Amniotic stem cell (primary cell): ENCODE data around the gene DNAJC16.
"Not testable (repeated sequence)": the region's sequence is repeated elsewhere in the genome, so short reads cannot be mapped to it uniquely, and the experiment has no call there.

Experiments
- DNase-seq: peaks from one replicate; lab custom pipeline; 2025; lab: John Stamatoyannopoulos, UW

The DNAJC16 gene

DNA sequence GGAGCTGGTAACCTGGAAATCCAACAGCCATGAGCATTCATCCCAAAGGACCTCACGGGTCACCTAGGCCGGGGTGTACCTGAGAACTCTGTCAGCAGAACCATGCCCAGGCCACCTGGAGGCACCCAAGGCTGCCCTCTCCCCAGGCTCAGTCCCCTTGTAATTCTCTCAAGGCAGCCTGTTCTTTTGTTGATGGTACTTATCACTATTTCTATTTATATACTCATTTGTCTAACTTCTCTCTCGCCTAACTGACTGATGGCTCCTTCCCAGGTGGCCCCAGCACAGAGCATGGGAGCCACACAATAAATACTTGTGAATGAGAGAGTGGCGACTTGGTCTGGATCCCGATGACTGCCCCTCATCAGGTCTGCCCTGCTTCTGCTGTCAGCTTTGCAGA is 19.4 kb upstream of the DNAJC16 start:
- no peak for DNase-seq

DNA sequence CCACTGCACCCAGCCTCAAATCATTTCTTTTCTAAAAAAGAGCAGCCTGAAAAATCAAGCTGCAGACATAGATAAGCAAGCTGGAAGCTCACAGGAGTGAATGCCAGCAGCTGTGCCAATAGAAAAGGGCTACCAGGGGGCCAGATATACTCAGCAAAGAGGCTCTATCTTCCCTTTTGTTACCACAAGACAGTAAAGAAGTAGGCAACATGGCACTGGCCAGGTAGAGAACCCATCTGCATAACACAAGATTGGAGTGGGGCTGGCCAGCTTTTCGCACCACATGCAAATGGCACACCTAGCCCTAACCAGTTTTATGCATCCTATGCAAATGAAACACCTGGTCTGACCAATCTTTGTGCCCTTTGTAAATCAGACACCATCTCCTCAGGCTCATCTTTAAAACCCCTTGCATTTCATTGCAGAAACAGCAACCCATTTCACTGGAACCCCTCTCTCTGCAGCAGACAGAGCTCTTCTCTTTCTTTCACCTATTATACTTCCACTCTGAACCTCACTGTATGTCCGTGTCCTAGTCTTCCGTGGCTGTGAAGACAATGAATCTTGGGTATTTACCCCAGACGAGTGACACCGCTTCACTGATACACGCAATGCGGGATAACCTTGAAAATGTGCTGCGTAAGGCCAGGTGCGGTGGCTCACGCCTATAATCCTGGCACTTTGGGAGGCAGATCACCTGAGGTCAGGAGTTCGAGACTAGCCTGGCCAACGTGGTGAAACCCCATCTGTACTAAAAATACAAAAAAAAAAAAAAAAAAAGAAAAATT is 17.8 kb upstream of the DNAJC16 start:
- no peak for DNase-seq

GRCh38 chr1:15509586-15509985 is 17.1 kb upstream of the DNAJC16 start:
- no peak for DNase-seq

DNA sequence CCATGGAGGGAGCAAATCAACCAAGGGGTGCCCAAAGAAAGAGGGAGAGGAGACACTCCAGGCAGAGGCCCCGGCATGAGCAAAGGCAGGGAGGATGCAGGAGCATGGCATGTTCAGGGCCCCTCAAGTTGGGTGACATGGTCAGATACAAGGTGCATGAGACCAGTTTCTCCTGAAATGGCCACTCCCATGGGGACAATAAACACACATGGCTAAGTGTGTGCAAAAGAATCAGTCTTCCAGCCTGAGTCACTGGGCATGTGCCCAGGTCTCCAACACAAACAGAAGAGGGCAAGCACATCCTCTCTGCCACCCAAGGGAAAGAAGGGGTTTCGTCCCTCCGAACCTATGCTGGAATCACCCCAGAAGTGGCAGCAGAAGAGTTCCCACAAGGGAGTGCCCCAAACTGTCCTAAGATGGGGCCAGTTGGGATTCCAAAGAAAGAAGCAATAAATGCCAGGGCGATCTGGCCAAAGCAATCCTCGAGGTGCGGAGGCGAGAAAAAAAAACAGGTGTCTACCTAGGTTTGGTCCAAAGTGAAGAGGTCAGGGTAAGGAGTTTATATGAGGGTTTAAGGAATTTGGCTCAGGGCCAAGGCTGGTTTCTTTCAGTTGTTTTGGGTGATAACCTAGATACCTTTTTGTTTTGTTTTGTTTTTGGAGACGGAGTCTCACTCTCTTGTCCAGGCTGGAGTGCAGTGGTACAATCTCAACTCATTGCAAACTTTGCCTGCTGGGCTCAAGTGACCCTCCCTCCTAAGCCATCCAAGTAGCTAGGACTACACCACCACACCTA is 15.8 kb upstream of the DNAJC16 start:
- no peak for DNase-seq

DNA sequence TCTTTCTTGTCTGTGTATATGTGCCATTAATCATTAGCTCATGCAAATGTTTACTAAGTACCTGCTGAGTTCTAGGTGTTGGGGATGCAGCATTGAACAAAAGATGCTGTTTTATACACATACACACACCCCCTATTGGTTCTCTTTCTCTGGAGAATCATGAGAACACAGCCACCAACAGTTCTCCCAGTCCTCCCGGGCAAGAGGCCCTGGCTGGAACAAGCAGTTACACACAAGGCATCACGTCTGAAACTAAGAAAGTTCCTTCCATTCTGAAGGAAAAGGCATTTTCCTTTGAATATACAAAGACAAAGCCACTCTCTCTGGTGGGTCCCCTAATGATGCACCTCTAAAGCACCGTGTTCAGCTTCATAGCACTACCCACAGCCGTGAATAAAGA is 13.5 kb upstream of the DNAJC16 start:
- DNase-seq = no peak

- DNase-seq = no peak
Measured at GRCh38 chr1:15513919-15514318, 12.7 kb upstream of the DNAJC16 start.

DNA sequence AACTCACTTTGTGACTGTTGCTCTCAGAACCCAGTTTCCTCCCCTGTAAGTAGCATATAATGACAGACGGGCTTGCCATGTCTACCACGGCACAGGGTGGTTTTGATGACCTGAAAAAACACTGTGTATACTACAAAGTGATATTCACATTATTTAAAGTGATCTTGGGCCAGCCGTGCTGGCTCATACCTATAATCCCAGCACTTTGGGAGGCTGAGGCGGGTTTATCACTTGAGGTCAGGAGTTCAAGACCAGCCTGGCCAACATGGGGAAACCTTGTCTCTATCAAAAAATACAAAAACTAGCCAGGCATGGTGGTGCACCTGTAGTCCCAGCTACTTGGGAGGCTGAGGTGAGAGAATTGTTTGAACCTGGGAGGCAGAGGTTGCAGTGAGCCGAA is 12.1 kb upstream of the DNAJC16 start:
- DNase-seq = not testable (repeated sequence)

DNA sequence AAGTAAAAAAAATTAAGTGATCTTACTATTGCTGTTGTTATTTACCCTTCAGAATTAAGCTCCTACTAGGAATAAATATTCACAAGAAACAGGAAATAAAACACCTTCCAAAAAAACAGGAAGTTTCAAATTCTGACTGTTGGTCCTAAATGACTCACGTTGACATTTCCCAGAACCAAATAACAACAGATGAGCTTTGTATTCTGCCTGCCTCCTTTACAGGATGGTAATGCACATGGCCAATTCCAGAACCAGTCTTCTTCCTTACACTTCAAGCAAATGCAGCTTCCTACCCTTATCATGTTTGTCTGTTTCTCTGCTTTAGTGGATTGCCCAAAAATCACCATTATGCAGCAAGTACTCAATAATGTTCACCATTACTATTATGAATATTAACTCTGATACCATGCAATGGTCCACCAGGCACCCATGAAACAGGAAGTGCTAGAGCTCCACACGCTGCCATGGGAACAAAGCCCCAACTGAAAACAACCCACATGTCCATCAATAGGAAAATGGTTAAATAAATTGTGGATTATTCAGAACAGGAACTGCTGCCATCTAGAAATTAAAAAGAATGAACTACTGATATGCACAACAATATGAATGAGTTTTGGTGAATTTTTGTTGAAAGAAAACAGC is 11.5 kb upstream of the DNAJC16 start:
- DNase-seq = no peak

DNA sequence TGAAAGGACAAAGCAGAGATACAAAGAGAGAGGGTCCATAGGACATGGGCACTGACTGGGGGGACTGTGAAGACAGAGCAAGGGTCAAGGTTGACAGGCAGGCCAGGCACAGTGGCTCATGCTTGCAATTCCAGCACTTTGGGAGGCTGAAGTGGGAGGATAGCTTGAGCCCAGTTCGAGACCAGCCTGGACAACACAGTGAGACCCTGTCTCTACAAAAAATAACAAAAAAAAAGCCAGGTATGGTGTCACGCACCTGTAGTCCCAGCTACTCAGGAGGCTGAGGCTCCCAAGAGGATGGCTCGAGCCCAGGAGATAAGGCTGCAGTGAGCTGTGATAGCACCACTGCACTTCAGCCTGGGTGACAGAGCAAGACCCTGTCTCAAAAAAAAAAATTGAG is 7.0 kb upstream of the DNAJC16 start:
- DNase-seq = no peak

DNA sequence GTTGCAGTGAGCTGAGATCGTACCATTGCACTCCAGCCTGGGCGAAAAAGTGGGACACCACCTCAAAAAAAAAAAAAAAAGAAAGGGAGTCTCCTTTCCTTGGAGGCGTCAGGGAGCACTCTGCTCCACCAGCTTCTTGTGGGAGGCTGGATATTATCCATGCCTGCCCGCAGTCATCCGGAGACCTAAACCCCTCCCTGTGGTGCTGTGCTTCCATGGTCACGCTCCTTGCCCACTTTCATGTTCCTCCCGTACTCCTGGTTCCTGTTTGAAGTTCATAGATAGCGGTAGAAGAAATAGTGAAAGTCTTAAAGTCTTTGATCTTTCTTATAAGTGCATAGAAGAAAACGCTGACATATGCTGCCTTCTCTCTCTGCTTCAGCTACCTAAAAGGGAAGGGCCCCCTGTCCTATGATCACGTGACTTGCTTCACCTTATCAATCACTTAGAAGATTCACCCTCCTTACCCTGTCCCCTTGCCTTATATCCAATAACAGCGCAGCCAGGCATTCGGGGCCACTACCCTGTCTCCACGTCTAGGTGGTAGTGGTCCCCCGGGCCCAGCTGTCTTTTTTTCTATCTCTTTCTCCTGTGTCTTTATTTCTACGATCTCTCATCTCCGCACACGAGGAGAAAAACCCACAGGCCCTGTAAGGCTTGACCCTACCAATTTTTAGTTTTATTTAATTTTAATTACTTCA is 5.3 kb upstream of the DNAJC16 start:
- not testable (repeated sequence) for DNase-seq

DNA sequence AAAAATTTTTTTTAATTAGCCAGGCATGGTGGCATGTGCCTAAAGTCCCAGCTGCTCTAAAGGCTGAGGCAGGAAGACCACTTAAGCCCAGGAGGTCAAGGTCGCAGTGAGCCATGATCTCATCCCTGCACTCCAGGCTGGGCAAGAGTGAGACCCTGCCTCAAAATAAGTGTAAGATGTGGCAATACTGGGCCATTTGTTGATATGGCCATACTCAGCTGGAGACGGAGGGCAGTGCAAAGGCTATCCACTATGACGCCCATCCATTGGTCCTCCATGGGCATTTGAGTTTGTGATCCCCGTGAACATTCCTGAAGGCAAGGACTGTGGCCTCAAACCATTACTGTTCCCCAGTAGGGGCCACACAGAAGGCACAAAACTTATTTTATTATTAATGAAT is 4.1 kb upstream of the DNAJC16 start:
- no peak for DNase-seq

- no peak for DNase-seq
Measured at GRCh38 chr1:15523104-15524020, 3.3 kb upstream of the DNAJC16 start.

DNA sequence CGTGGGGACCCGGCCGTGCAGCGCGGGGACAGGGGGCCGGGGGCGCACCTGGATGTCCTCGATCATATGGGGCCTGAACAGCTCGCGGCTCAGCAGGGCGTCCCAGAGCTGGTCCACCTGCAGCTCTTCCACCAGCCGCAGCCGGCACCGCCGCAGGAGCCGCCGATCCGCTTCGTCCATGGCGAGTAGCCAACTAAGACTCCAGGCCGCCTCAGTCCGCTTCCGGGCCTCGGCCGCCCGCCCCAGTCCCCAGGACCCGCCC is 2.7 kb upstream of the DNAJC16 start, which contains the start of gene CASP9:
TSS of gene CASP9 (minus strand) at position 195 of the 262 bp plus-strand sequence. CDS start at position 180, 15 bp downstream.
- DNase-seq = no peak

DNA sequence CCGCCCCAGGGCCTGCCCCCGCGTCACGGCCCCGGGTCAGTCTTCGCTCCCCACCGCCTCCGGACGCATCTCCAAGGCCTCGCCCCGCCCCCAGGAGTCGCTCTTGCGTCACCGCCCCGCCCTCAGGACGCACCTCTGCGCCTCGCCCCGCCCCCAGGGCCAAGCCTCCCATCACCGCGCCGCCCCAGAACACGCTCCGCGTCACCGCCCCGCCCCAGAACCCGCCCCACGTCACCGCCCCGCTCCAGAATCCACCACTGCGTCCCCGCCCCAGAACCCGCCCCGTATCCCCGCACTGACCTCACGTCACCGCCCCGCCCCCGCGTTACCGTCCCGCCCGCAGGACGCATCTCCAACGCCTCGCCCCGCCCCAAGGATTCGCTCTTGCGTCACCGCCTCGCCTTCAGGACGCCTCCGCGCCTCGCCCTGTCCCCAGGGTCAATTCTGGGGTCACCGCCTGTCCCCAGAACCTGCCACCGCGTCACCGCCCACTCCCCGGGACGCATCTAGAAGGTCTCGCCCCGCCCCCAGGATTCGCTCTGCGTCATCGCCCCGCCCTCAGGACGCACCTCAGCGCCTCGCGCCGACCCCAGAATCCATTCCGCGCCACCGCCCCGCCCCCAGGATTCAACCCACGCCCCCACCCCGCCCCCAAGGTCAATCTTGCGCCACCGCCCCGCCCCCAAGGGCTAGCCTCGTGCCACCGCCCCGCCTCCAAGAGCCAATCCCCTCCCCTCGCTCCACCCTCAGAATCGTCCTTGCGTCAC is 2.2 kb upstream of the DNAJC16 start:
- peak; percentile 98 for DNase-seq

GRCh38 chr1:15525050-15526020 is 1.3 kb upstream of the DNAJC16 start:
- DNase-seq = no peak

- DNase-seq = no peak
Measured at GRCh38 chr1:15526021-15526489, 593 bp upstream of the DNAJC16 start.

DNA sequence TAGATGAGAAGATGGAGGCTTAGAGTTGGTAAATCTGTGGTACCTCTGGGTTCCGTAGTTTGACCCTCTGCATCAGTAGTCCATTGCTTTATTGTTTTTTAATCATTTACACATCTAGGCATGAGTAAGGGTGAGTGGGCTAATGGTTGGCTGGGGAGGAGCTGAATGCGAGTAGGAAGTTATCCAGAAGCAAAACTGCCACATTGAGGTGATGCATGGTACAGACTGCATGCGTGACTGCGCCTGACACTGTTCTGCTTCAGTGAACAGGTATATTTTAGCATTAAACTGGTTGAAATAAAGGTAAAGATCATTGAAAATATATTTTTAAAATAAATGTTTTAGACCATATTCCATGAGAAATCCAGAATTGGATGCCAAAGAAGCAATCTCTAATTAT is 4.4 kb downstream of the DNAJC16 start:
- no peak for DNase-seq

DNA sequence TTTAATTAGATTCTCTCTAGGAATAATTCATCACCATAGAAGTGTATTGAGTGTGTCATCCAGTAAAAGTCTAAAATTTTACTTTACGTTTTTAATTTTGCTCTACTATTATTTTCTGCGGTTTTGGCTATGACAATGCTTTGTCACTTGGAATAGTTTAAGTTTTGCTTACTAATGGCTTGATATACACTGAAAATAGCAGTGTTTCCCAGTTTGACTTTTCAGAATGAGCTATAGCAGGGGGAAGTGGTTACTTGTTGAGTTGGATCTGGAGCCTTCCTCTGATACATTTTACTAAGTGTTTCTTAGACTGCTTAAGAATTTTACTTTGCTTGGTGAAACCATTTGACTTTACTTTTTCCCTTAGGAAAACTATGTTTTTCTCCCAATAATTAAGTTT is 5.0 kb downstream of the DNAJC16 start:
- no peak for DNase-seq

DNA sequence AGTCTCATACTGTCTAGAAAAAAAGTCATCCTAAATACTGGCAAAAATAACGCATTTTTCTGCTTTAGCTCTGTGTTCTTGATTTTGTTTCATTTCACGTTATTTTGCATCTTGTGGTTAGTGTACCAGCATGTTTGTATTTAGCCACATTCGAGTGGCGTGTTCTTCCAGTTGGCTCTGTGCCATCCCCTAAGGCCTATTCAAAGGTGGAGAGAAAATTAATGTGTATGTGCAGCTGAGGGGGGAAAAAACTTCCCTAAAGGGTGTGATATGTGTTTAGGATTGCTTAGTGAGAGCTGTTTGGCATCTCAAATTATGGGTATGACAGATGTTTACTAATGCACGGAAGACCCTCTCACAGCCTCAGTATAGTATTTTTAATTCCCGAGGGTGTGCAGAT is 12.1 kb downstream of the DNAJC16 start:
- no peak for DNase-seq
